GM19328 (cell line): ENCODE data around the gene SPECC1.
"Not testable (repeated sequence)": the region's sequence is repeated elsewhere in the genome, so short reads cannot be mapped to it uniquely, and the experiment has no call there.

Experiments used
- ATAC-seq: cut with Tn5 transposase; IDR thresholded peaks from one replicate; pipeline ENCODE4 v1.9.1; 2021; ENCODE audit warnings: mild to moderate bottlenecking, moderate library complexity; ENCODE audit not compliant: unreplicated experiment

SPECC1 gene

DNA sequence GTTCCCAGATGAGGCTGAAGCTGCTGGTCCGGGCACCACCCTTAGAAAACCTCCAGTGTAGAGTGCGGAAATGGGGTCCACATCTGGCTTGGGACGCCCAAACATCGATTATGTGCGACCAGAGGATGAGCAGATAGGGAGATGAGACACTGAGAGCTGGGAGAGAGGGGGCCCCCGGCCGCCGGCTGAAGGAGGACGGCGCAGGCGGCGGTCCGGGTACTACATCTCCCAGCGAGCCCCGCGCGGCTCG is 182 bp upstream of the SPECC1 start:
- no peak for ATAC-seq

DNA sequence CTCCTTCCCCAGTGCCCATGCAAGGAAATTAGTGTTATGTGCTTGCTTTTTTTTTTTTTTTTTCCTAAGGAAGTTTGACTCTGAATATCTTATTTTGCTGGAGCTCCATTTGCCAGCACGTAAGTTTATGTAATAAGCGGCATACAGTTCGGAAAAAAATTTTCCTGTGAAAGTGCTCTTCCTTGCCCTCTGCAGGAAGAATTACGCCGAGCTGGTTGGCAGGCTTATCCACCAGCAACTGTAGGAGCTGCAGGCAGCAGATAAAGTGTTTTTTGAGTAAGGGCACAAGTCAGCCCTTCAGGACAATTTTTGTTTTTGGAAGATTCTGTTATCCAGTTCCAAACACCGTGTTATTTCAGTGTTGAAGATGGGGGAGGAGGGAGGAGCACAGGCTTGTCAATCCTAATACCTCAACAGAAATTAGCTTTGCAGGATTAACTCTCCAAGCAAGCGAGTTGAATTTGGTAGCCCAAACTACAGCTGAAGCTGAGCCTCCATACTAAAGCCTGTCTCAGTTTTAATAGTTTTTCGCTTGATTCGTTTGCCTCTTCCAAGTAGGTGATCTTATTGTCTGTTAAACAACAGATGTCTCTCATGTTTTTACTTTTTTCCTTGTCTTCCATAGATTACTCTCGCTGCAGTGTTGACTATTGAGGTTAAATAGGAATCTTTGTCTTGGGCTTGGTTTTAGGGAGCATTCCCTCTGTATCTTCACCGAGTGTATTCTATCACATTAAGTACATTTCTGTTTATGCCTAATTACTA is 1.1 kb downstream of the SPECC1 start:
- ATAC-seq = no peak

DNA sequence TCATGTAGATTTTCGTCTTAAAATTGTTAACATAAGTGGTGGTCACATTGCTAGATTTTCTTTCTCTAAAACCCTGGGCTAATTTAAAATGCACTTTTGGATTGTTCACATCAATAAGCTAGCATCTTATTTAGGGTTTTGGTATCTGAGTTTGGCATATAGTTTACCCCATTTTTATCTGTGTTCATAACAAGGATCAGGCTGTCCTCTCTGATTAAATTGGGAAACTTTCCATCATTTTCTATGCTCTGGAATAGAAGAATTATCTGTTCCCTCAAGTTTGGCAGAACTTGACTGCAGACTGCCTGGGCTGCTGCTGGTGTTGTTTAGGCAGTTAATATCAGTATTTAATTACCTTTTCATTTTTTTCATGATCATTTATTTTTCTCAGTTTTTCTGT is 1.8 kb downstream of the SPECC1 start:
- ATAC-seq = no peak

DNA sequence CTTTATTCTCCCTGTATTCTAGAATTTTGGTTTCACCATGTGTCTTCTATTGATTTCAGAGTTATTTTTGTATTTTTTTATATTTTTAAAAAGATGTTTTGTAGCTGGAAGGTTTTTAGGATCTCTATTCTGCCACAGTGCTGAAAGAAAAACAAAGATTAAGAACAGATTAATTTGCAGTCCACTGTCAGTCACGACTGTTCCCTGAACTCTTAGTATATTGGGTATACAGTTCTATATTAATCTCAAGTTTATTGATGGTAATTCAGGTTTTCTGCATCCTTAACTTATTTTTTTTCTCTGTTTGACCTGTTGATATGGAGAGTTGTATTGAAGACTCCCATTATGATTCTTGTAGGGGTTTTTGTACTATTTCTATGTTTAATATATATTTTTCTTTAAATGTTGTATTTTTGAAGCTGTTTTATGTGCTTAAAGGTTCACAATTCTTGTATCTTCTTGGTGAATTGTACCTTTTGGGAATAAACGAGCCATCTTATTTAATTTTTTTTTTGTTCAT is 2.9 kb downstream of the SPECC1 start:
- no peak for ATAC-seq

DNA sequence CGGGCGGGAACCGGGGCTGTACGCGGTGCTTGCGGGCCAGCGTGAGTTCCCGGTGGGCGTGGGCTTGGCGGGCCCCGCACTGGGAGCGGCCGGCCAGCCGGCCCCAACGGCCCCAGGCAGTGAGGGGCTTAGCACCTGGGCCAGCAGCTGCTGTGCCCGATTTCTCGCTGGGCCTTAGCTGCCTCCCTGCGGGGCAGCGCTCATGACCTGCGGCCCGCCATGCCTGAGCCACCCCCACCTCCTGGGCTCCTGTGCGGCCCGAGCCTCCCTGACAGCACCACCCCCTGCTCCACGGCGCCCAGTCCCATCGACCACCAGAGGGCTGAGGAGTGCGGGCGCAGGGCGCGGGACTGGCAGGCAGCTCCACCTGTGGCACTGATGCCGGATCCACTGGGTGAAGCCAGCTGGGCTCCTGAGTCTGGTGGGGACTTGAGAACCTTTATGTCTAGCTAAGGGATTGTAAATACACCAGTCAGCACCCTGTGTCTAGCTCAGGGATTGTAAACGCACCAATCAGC is 7.4 kb downstream of the SPECC1 start:
- ATAC-seq = not testable (repeated sequence)

DNA sequence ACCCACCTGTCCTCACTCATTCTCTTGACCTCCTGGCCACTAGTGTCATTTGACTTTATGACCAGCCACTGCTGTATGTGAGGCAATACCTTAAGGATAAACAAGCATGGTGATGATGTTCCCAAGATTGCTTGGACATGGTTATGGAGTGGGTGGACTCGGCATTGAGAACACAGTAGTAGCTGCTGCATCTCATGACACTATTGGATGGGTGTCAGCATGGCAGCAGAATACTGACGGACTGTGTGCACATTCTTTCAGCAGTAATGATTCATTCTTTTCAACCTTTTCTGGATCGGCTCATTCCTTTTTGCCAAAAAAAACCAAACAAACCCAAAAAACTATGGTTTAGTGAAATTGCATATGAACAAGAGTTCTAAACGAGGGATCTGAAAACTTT is 13.5 kb downstream of the SPECC1 start:
- ATAC-seq = no peak

DNA sequence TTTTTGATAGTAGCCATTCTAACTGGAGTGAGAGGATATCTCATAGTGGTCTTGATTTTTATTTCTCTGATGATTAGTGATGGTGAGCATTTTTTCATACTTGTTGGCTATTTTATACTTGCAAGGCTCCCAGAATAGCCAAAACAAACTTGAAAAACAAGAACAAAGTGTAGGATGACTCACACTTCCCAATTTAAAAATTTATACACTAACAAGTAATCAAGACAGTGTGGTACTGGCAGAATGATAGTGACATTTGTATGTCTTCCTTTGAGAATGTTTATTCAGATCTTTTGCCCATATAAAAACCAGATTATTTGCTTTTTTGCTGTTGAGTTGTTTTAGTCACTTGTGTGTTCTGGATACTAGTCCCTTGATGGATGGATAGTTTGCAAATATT is 17.8 kb downstream of the SPECC1 start:
- ATAC-seq = no peak

DNA sequence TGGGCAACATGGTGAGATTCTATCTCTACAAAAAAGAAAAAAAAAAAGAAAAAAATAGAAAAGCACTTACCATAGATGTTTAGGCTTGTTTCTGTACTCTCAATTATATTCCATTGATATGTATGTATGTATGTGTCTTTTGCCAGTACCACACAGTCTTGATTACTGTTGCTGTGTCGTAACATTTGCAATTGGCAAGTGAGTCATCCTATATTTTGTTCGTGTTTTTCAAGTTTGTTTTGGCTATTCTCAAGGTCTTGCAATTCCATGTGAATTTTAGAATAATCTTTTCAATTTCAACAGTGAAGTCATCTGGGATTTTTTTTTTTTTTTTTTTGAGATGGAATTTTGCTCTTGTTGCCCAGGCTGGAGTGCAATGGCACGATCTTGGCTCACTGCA is 19.3 kb downstream of the SPECC1 start:
- no peak for ATAC-seq

DNA sequence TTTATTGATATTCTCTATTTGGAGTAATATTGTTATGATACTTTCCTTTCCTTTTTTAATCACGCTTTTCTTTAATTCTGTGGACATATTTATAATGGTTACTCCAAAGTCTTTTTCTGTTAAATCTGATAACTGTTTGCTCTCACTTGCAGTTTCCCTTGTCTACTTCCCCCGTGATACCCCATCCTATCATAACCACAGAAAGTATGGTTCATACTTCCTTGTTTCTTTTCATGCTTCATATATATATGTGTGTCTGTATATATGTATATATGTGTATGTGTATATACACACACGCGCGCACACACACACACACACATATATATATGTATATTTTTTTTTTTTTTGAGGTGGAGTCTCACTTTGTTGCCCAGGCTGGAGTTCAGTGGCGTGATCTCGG is 23.5 kb downstream of the SPECC1 start:
- ATAC-seq = no peak

DNA sequence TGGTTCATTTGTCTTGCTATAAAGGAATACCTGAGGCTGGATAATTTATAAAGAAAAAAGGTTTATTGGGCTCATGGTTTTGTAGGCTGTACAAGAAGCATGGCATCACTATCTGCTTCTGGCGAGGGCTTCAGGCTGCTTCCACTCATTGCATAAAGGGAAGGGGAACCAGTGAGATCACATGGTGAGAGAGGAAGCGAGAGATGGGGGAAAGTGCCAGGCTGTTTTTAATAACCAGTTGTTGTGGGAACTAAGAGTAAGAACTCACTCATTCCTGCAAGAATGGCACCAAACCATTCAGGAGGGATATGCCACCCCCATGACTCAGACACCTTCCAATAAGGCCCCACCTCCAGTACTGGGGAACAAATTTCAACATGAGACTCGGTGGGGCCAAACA is 24.3 kb downstream of the SPECC1 start:
- no peak for ATAC-seq

DNA sequence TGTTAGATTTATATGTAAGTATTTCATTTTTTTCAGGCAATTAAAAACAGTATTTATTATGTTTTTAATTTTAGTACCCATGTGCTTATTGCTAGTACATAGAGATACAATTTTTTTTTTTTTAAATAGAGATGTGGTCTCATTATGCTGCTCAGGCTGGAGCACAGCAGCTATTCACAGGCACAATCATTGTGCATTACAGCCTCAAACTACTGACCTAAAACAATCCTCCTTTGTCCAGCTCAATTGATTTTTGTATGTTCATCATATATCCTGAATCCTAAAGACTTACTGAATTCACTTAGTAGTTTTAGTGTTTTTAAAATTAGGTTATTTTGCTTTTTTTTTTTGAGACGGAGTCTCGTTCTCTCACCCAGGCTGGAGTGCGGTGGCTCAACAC is 26.3 kb downstream of the SPECC1 start:
- ATAC-seq = no peak

DNA sequence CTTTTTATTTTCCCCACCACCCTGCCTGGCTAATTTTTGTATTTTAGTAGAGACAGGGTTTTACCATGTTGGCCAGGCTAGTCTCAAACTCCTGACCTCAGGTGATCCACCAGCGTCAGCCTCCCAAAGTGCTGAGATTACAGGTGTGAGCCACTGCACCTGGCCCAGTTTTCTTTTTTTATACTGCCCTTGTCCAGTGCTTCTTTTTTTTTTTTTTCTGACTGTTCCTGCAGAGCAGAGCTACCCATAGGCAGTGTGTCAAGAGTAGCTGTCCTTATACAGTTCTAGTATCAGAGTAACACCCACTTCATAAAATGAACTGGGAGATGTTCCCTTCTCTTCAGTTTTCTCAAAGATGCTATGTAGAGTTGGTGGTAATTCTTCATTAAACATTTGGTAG is 28.1 kb downstream of the SPECC1 start:
- ATAC-seq = not testable (repeated sequence)

DNA sequence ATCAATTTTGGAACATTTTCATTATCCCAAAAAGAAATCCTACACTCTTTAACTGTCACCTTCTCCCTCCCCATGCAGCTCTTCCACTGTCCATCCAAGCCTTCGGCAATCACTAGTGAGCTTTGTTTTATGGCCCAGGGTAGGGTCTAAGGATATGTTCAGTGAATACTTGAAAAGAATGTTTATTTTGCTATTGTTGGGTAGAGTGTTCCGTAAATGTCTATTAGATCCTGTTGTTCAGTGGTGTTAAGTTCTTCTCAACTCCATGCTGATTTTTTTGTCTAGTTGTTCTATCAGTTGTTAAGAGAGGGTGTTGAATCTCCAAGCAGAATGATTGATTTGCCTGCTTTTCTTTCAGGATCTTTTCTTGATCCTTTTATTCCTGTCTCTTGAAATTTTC is 29.9 kb downstream of the SPECC1 start:
- no peak for ATAC-seq

DNA sequence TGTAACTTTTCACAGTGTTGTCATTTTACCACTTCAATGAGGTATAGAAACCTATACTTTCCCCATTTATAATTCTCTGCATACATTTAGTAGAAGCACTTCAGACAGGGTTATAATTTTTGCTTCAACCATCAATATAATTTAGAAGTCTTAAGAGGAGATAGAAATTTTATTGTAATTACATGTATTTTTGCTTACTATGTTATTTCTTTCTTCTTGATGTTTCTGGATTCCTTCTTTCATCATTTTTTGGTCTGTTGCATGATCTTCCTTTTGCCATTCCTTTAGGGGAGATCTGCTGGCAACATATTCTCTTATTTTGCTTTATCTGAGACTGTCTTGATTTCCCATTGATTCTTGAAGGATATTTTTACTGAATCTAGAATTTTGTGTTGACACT is 31.1 kb downstream of the SPECC1 start:
- ATAC-seq = no peak

DNA sequence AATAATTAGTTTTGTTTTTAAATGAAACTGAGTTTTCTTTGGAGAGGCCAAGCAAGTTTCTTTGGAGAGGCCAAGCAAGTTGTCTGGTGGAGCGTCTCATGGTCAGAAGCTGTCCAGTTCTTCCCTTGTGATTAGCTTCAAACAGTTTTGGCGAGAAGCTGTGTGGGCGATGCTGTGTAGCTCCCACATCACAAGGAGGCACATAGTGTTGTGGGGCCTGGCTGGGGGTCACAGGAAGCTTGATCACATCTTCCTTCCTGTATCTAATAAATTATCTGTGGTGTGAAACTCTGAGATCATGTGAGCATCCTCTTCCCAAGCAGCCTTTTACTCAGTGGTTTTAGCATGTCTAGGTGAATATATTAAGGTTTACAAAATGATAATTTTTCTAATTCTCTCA is 33.9 kb downstream of the SPECC1 start:
- no peak for ATAC-seq

DNA sequence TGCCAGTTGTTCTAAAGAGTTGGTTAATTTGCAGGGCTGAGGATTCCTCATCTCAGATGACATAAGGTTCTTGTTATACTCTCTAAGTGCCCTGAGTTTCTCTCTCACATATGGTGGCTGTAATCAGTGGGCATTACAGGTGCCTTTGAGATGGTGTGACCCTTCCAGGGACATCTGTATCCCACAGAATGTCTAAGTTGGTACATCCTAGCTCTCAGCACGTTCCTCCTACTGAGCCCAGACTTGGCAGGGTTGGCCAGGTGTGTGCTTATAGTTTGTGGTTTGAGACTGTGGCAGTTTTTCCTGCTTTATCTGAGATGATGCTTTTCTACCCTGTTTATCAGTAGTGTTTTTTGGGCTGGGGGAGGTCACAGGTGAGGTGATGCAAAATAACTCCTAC is 36.3 kb downstream of the SPECC1 start:
- no peak for ATAC-seq

DNA sequence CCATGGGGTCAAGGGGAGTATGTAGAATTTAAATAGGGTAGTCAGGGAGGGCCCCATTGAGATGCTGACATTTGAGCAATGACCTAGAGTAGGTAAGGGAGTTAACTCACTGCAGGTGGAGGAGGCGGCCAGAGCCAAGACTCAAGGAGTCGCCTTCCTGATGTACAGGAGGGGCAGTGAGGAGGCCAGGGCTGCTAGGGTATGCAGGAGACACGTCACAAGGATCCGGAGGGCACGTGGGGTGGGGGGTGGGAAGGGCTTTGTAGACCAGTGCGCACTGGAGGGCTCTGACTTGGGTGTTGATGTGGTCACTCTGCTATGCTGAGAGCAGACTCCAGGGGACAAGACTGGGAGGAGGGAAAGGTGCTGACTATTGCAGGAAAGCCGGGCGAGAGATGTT is 37.5 kb downstream of the SPECC1 start:
- ATAC-seq = no peak

DNA sequence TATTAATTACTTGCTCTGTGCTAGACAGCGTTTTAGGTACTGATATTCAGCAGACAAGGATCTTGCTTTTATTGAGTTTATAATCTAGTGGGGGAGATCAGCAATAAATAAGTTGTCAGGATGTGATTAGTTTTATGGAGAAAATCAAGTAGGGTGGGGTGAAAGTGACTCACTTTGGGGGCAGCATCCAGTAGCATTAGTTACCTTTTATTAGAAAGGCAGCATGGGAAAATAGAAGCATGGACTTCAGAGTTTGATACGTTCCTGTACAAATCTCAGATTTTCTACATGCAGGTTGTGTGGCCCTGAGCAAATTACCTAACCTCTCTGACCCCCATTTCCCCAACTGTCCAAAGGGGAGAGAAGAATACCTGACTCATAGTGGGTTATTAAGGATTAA is 42.5 kb downstream of the SPECC1 start:
- ATAC-seq = no peak

DNA sequence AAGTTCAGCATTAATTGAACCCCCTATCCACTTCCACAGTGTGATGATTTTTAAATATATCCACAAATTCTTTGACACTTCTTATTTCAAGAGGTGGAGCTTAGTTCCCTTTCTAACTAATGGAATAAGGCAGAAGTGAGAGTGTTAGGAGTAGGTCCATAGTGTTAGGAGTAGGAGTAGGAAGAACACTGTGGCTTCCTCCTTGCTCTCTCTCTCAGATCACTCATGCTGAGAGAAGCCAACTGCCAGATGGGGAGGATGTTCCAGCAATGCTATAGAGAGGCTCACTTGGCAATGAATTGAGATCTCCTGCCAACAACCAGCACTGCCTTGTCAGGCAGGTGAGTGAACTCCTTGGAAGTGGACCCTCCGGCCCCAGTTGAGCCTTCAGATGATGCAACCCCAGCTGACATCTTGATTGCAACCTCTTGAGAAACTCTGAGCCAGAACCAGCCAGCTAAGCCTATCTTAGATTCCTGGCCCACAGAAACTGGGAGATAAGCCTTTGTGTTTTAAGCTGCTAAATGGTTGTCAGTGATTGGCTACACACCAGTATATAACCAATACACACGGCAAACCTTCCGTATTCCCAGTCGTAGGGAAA is 44.3 kb downstream of the SPECC1 start:
- no peak for ATAC-seq

DNA sequence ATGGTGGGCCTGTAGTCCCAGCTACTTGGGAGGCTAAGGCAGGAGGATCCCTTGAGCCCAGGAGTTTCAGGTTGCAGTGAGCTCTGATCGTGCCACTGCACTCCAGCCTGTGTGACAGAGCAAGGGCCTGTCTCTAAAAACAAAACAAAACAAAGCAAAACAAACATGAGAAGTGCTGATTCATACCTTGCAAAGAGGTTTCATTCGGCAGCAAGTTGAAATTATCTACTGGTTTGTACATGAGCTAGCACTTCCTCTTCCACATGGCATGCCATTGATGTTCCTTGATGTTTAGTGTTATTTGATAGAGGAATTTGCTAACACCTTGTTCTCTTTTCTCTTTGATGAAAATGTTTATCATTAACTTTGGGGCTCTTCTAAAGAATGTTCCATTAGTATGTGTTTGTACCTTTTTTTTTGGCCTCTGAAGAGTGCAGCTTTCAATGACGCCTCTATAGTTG is 50.6 kb downstream of the SPECC1 start:
- ATAC-seq = no peak

DNA sequence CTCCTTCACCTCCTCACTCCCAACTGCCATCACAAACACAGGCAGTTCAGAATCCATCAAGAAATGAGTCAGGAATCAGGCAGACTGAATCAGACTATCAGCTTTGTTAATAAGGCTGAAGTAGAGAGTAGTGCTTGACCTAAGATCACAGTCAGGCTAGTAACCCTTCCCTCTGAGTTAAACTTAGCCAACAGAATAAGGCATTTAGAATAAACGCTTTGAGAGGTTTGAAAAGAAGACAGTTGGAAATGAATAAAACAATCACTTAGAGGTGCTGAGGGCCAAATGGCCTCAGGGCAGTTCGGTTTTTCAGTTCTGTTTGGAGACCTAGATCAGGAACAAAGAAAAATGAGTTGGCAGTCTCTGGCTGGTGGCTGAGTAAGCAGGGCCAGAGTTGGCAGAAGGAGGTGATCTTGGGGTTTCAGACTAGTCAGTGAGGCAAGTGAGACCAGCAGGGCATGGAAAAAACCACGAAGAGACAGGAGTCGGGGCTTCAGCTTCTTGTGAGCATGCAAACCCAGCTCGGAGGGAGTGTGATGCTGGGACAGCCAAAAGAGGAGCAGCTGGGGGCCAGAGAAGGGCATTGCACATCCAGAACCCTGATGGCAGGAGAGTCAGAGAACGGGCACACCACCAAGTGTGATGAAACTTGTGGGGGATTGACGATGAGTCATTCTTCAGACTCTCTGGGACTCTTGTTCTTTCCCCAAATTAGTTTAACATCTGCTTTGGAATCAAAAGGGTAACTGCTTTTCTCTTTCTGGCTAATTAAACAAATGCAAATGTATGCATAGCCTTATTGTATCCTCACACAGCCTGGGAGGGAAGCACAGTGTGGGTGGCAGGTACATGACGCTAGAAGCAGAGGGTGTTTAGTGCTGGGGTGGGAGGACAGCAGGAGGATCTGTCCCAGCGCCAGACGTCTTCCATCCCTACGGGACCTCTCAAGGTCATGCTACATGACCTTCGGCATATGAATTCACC is 54.8 kb downstream of the SPECC1 start:
- no peak for ATAC-seq
